22Rv1 (cell line): ENCODE results near the gene PPP1R27.

Source experiments
- CTCF ChIP-seq: fragments of 450-650 bp; IDR thresholded peaks from 2 replicates; pipeline ENCODE4 v1.5.1; 2017; ENCODE audit warnings: mild to moderate bottlenecking
- ZFX ChIP-seq: fragments of 450-650 bp; IDR thresholded peaks from 2 replicates; pipeline ENCODE4 v1.6.1; 2017; ENCODE audit warnings: antibody characterized with exemption, borderline replicate concordance

- TF ChIP-seq CTCF (no peak), ZFX (no peak)
Measured at GRCh38 chr17:81794509-81794908, 40.3 kb downstream of the PPP1R27 start.
